DMS153 treated with DMSO at 0.1 percent for 48 hours (cell line): ENCODE results near the gene PLB1.

Experiments
- DNase-seq: peaks from one replicate; lab custom pipeline; 2025; ENCODE audit not compliant: unreplicated experiment; lab: John Stamatoyannopoulos, UW

PLB1 gene

DNA sequence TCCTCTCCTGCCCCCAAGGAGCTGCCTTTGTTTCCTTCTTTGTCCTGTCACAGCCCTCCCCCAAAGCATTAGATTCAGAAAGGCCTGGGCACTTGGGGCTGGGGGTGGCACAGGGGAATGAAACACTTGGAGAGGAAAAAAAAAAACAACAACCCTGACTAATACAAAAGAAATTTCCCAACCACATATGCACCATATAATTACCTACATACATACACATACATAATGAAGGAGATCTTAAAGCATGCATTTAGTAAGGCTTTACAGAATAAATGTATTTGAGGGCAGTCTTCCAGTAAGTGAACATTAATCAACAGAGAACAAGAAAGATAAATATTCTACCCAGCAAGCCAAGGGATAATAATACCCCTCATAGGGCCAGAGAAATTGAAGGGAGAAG, 185.7 kb downstream of the PLB1 start:
- no peak for DNase-seq

DNA sequence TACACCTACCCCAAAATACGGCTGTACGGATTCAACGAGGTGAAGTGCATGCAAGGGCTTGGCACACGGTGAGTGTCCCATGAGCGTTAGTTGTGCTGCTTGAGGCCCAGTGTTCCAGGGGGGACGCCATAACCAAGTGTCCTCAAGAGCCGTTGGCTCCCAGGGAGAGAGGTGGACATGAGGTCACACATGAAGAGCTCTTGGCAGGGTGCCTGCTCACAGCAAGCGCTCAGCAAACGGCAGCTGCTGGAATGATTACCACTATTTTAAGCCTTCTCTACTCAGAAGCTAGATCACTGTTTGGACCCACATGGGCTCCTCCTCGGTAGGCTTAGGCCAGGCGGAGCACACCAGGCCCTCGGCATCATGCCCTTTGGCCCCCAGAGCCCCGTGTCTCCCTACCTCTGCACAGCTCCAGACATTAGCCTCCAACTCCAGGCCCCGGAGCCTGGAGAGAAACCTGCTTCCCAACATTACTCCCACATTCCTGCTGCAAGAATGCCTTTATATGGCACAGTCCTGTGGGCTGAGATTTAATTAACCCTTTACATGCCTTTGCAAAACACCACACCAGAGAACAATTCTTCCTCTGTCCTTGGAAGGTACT, 187.3 kb downstream of the PLB1 start:
- peak; percentile 52 for DNase-seq

- peak; percentile 12 for DNase-seq
Measured at GRCh38 chr2:28684142-28684858, 188.4 kb downstream of the PLB1 start.

- no peak for DNase-seq
Measured at GRCh38 chr2:28687171-28687570, 191.3 kb downstream of the PLB1 start.

DNA sequence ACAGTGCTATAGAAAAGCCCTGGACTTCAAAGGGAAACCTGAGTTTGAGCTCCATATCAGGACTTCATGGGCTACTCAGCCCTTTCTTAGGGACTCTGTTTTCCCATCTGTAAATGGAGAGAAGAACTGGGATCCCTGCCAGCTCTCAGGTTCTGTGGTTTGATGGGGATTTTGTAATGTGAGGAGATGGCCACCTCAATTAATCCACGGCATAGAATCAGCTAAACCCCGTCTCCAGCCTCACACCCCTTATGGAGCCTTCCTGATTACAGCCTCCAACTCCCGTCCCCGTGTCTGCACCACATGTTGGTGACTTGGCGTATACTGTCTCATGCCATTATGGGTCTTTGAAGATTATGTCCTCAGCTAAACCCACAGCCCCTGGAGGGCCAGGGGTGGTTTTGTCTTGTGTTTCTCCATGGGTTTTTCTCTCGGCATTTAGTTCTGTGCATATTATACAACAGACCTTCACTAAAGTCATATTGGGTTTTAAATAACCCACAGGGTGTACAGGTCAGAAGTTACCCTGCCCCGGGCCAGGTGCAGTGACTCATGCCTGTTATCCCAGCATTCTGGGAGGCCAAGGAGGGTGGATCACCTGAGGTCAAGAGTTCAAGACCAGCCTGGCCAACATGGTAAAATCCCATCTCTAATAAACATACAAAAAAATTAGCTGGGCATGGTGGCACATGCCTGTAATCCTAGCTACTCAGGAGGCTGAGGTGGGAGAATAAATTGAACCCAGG, 192.0 kb downstream of the PLB1 start:
- DNase-seq = no peak

DNA sequence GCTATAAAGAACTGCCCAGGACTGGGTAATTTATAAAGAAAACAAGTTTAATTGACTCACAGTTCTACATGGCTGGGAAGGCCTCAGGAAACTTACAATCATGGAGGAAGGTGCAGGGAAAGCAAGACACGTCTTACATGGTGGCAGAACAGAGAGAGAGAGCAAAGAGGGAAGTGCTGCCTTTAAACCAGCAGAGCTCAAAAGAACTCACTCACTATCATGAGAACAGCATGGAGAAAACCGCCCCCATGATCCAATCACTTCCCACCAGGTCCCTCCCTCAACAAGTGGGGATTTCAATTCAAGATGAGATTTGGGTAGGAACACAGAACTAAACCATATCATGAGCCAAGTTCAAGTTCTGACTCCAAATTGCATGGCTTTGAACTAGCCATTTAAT, 193.0 kb downstream of the PLB1 start:
- DNase-seq = no peak

DNA sequence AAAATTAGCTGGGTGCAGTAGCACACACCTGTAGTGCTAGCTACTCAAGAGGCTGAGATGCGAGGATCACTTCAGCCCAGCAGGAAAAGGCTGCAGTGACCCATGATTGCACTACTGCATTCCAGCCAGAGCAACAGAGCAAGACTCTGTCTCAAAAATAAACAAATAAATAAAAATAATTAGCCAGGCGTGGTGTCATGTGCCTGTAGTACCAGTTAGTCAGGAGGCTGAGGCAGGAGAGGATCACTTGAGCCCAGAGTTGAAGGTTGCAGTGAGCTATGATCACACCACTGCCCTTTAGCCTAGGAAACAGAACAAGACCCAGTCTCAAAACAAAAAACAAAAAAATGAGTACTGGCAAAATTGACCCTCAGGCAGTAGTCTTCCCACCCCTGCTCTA, 193.9 kb downstream of the PLB1 start:
- DNase-seq = no peak

DNA sequence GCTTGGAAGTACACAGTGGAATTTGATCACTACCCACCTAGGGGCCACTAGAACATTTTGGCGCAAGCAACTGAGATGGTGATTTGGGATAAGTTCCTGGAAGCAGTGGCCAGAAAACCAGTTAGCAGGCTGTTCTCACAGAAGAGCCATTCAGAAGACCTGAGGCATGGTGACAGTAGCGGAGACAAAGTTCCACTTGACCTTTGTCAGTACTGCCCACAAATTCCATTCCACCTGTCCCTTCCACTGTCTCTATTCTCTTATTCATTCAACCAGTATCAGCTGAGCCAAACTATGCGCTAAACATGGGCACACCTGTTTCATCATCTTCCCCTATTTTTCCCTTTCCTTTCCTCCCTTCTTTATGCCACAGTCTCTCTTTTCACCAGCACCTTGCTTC, 196.6 kb downstream of the PLB1 start:
- no peak for DNase-seq

- no peak for DNase-seq
Measured at GRCh38 chr2:28693223-28693622, 197.4 kb downstream of the PLB1 start.
